Esophagus muscularis mucosa (tissue), 4 donors: ENCODE data around the gene GRIK4.

ENCODE experiments used
- CTCF ChIP-seq, 3 experiments: fragments of 200-600 bp in 2 of 3; fragments of 450-650 bp in 1 of 3; sonication (generic) in 2 of 3; IDR thresholded peaks; one replicate each; pipeline ENCODE4 v1.5.1; 2017 to 2019; ENCODE audit warnings: antibody characterized with exemption in 3 of 3, mild to moderate bottlenecking in 2 of 3, moderate library complexity in 1 of 3
- EP300 ChIP-seq: sonication (generic); formaldehyde crosslinking; IDR thresholded peaks from one replicate; pipeline ENCODE4 v1.6.1; 2017; ENCODE audit warnings: antibody characterized with exemption
- POLR2A ChIP-seq: fragments of 450-650 bp; IDR thresholded peaks from one replicate; pipeline ENCODE4 v1.6.1; 2017; ENCODE audit warnings: antibody characterized with exemption, moderate library complexity, mild to moderate bottlenecking, low read depth

GRCh38 chr11:120608760-120609211 lies 97.2 kb downstream of the GRIK4 start:
- no peak for TF ChIP-seq CTCF (IDR thresholded peaks at IDR 0.05)
- TF ChIP-seq POLR2A: no peak
- TF ChIP-seq EP300: no peak
